T-helper 1 cell treated with Interleukin-12 subunit alpha and Interleukin-12 subunit beta and Interleukin-4 antibody, amounts not matched to agents 30 μg/mL and 1 μg/mL, for 36 hours (primary cell): ENCODE results near the gene LRRC1.
"Not testable (repeated sequence)": the region's sequence is repeated elsewhere in the genome, so short reads cannot be mapped to it uniquely, and the experiment has no call there.

Experiments
- H3K27ac Mint-ChIP-seq: one replicate; pipeline ENCODE4 v1.8.0; 2021; ENCODE audit warnings: mild to moderate bottlenecking, mixed read lengths
- H3K27me3 Mint-ChIP-seq: one replicate; pipeline ENCODE4 v1.8.0; 2021; ENCODE audit warnings: low read depth, mixed read lengths
- H3K36me3 Mint-ChIP-seq: one replicate; pipeline ENCODE4 v1.8.0; 2021; ENCODE audit warnings: low read depth, mixed read lengths
- H3K4me1 Mint-ChIP-seq: one replicate; pipeline ENCODE4 v1.8.0; 2021; ENCODE audit warnings: low read depth, mixed read lengths
- H3K4me3 Mint-ChIP-seq: one replicate; pipeline ENCODE4 v1.8.0; 2021; ENCODE audit warnings: mild to moderate bottlenecking, moderate library complexity, mixed read lengths
- H3K9me3 Mint-ChIP-seq: one replicate; pipeline ENCODE4 v1.8.0; 2021; ENCODE audit warnings: mixed read lengths

The LRRC1 gene

GRCh38 chr6:53797304-53797703, 2.5 kb downstream of the LRRC1 start:
- Mint-ChIP-seq H3K4me3 (peak overlapping the region; percentile 23), H3K36me3 (no peaks in the 10 kb centered on the region), H3K9me3 (no peaks in the 10 kb centered on the region), H3K4me1 (peaks cover 25% of the 10 kb centered on the region), H3K27ac (no peak overlapping the region), H3K27me3 (peaks cover 65% of the 10 kb centered on the region)

DNA sequence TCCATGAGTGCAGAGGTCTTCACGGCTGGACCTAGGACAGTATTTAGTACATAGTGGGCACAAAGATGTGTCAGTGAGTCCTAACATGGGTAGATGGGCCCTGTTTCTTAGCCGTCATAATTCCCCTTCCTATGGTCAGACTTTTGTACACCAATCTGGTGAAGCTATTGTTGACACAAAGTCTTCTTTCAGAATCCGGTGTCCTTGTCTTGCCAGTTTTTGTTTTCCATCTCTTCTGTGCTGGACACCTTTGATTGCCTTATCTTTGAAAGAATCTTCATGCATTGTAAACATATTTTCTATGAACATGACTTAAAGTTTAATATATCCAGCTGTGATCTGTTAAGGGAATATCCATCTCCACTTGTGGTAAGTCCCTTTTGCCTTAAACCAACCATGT, 4.5 kb downstream of the LRRC1 start:
- no peak overlapping the region for H3K27ac Mint-ChIP-seq
- H3K4me3 Mint-ChIP-seq: no peak overlapping the region
- H3K27me3 Mint-ChIP-seq: peaks cover 51% of the 10 kb centered on the region
- no peaks in the 10 kb centered on the region for H3K9me3 Mint-ChIP-seq
- H3K4me1 Mint-ChIP-seq: peaks cover 14% of the 10 kb centered on the region
- H3K36me3 Mint-ChIP-seq: no peaks in the 10 kb centered on the region

DNA sequence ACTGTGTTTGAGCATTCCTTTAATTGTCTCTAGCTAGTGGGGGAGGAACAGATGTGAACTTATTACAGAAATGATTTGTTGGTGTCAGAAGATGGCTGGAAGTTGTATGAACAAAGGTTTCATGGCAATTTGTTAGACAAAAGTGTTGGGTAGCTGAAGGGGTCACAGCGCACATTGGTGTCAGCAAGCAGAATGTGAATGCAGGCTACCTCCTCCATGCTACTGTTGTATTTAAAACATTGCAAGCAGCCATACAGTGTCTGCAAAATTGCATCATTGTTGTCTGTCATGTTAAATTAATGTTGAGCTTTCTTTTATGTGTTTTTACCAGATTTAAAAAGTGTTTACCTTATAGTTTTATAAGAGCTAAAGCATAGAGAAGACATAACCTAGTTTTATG, 6.2 kb downstream of the LRRC1 start:
- Mint-ChIP-seq H3K27ac (no peak overlapping the region), H3K27me3 (peaks cover 40% of the 10 kb centered on the region), H3K4me3 (no peak overlapping the region), H3K36me3 (no peaks in the 10 kb centered on the region), H3K9me3 (no peaks in the 10 kb centered on the region), H3K4me1 (peaks cover 8% of the 10 kb centered on the region)

DNA sequence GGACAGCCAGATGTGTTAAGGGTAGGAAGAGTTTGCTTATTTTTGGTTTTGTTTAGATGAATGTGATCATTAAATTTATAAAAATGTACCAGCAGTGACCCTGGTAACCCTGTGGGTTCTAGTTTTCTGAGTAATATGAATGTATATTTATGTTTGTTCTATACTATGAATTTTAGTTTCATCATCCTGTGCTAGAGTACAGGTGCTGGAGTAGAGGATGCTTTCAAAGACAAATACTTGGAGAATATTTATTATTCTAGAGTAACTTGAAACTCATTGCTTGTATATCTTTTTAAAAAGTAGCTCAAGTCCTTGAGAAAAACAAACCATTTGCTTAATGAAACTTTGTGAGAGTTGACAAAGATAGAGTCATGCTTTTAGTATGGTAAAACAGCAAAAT, 7.8 kb downstream of the LRRC1 start:
- Mint-ChIP-seq H3K27ac (no peak overlapping the region), H3K4me1 (peaks cover 2% of the 10 kb centered on the region), H3K4me3 (no peak overlapping the region), H3K36me3 (no peaks in the 10 kb centered on the region), H3K9me3 (no peaks in the 10 kb centered on the region), H3K27me3 (peaks cover 24% of the 10 kb centered on the region)

GRCh38 chr6:53803081-53803860, 8.5 kb downstream of the LRRC1 start:
- no peaks in the 10 kb centered on the region for H3K36me3 Mint-ChIP-seq
- H3K4me1 Mint-ChIP-seq: peaks cover 2% of the 10 kb centered on the region
- no peaks in the 10 kb centered on the region for H3K9me3 Mint-ChIP-seq
- peaks cover 24% of the 10 kb centered on the region for H3K27me3 Mint-ChIP-seq
- H3K4me3 Mint-ChIP-seq: no peak overlapping the region
- no peak overlapping the region for H3K27ac Mint-ChIP-seq

- H3K4me1 Mint-ChIP-seq: no peaks in the 10 kb centered on the region
- H3K36me3 Mint-ChIP-seq: no peaks in the 10 kb centered on the region
- H3K4me3 Mint-ChIP-seq: no peak overlapping the region
- H3K27me3 Mint-ChIP-seq: peaks cover 11% of the 10 kb centered on the region
- no peak overlapping the region for H3K27ac Mint-ChIP-seq
- no peaks in the 10 kb centered on the region for H3K9me3 Mint-ChIP-seq
Measured at GRCh38 chr6:53805016-53805415, 10.2 kb downstream of the LRRC1 start.

DNA sequence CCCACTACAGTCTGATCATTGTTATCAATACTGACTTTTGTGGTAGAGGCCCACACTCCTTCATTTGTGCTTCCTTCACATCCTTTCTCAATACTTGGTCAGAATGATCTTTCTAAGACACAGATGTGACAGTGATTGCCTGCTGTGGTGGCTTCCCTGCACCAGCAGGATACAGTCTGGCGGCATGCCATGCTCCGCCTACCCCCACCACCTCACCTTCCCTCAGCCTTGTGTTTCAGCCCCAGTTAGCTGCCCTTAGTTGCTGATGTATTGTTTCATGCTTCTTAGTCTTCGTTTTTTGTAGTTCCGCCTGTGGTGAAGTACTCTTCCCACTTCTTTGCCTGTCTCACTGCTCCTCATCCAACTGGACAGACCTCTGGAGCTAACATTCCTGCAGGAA, 10.9 kb downstream of the LRRC1 start:
- H3K36me3 Mint-ChIP-seq: no peaks in the 10 kb centered on the region
- H3K9me3 Mint-ChIP-seq: no peaks in the 10 kb centered on the region
- no peak overlapping the region for H3K27ac Mint-ChIP-seq
- H3K4me1 Mint-ChIP-seq: no peaks in the 10 kb centered on the region
- H3K4me3 Mint-ChIP-seq: no peak overlapping the region
- peaks cover 11% of the 10 kb centered on the region for H3K27me3 Mint-ChIP-seq

DNA sequence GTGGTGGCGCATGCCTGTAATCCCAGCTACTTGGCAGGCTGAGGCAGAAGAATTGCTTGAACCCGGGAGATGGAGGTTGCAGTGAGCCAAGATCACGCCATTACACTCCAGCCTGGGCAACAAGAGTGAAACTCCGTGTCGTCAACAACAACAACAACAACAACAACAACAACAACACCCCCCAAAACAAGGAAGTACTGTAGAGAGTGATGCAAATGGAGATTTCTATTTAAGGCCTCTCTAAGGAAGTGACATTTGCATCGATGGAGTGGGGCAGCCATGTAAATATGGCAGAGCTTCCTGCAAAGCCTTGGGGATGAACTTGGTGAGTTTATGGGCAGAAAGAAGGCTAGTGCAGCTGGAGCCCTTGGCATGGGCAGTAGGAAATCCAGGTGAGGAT, 12.8 kb downstream of the LRRC1 start:
- H3K27ac Mint-ChIP-seq, H3K36me3 Mint-ChIP-seq, H3K27me3 Mint-ChIP-seq, H3K4me3 Mint-ChIP-seq, H3K9me3 Mint-ChIP-seq, H3K4me1 Mint-ChIP-seq: not testable (repeated sequence)

GRCh38 chr6:53808302-53808881, 13.6 kb downstream of the LRRC1 start:
- Mint-ChIP-seq H3K27ac (no peak overlapping the region), H3K9me3 (no peaks in the 10 kb centered on the region), H3K36me3 (no peaks in the 10 kb centered on the region), H3K27me3 (peaks cover 1% of the 10 kb centered on the region), H3K4me1 (no peaks in the 10 kb centered on the region), H3K4me3 (no peak overlapping the region)

GRCh38 chr6:53809691-53810090, 14.9 kb downstream of the LRRC1 start:
- Mint-ChIP-seq H3K36me3 (no peaks in the 10 kb centered on the region), H3K9me3 (no peaks in the 10 kb centered on the region), H3K4me3 (no peak overlapping the region), H3K27me3 (no peaks in the 10 kb centered on the region), H3K4me1 (no peaks in the 10 kb centered on the region), H3K27ac (no peak overlapping the region)

DNA sequence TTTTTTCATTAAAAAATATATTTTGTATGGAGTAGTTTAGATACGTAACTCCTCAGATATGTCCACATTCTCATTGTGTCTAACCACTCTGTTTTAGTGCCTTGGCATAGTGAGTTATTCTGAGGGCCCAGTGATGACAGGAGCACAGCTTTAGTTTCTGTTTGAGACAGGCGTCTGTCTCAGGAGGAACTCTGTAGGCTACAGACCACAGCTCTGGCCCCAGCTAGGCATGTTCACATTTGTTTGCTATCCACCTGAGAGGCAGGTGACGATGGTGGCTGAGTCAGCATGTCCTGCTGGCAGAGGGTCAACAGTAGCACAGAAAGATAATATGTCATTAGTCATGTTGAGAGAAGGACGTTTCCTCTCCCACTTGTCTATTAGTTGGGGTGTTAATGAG, 16.3 kb downstream of the LRRC1 start:
- Mint-ChIP-seq H3K4me3 (no peak overlapping the region), H3K27me3 (no peaks in the 10 kb centered on the region), H3K36me3 (no peaks in the 10 kb centered on the region), H3K4me1 (no peaks in the 10 kb centered on the region), H3K27ac (no peak overlapping the region), H3K9me3 (no peaks in the 10 kb centered on the region)

- Mint-ChIP-seq H3K4me3 (no peak overlapping the region), H3K36me3 (no peaks in the 10 kb centered on the region), H3K4me1 (no peaks in the 10 kb centered on the region), H3K27me3 (no peaks in the 10 kb centered on the region), H3K9me3 (no peaks in the 10 kb centered on the region), H3K27ac (no peak overlapping the region)
Measured at GRCh38 chr6:53811746-53812145, 16.9 kb downstream of the LRRC1 start.

DNA sequence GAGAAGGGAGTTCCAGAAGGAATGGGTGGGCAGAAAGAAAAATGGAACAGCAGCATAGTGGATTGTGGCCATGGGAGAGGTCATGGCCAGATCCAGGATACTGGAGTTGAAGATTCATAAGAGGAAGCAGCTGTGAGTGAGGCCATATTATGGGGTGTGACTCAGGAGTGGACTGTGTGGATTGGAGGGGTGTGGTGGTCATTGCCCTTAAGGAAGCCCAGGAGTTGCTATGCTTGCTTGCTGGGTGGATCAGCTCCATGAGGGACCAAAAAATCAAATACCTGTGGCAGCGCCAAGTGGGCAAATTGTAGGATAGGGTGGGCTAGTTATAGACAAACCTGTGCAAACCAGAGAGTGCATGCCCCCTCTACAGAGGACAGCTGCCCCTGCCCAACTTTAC, 18.3 kb downstream of the LRRC1 start:
- no peaks in the 10 kb centered on the region for H3K36me3 Mint-ChIP-seq

GRCh38 chr6:53813801-53814200, 19.0 kb downstream of the LRRC1 start:
- H3K9me3 Mint-ChIP-seq: no peaks in the 10 kb centered on the region
- no peak overlapping the region for H3K4me3 Mint-ChIP-seq
- H3K4me1 Mint-ChIP-seq: peaks cover 2% of the 10 kb centered on the region
- no peaks in the 10 kb centered on the region for H3K27me3 Mint-ChIP-seq
- no peak overlapping the region for H3K27ac Mint-ChIP-seq
- no peaks in the 10 kb centered on the region for H3K36me3 Mint-ChIP-seq

More for the DNA sequence above, 18.3 kb downstream of the LRRC1 start:
- Mint-ChIP-seq H3K27me3 (no peaks in the 10 kb centered on the region), H3K4me3 (no peak overlapping the region), H3K4me1 (no peaks in the 10 kb centered on the region), H3K27ac (no peak overlapping the region), H3K9me3 (no peaks in the 10 kb centered on the region)

- Mint-ChIP-seq H3K27ac (no peak overlapping the region), H3K36me3 (no peaks in the 10 kb centered on the region), H3K4me3 (no peak overlapping the region), H3K27me3 (no peaks in the 10 kb centered on the region), H3K4me1 (peaks cover 3% of the 10 kb centered on the region), H3K9me3 (no peaks in the 10 kb centered on the region)
Measured at GRCh38 chr6:53814353-53814752, 19.5 kb downstream of the LRRC1 start.
